Activated CD4-positive, alpha-beta T cell treated with anti-CD3 and anti-CD28 coated beads, Interleukin-10, Interleukin-2, amounts not matched to agents 100 ng/mL and 50 ng/mL, durations not matched to agents 16 hours and 8 hours (primary cell): Measurements from ENCODE around the gene HTRA3.
"Not testable (repeated sequence)": the region's sequence is repeated elsewhere in the genome, so short reads cannot be mapped to it uniquely, and the experiment has no call there.

Source experiments
- DNase-seq: peaks from one replicate; pipeline ENCODE4 v3.0.0-alpha.2; 2020

The HTRA3 gene

DNA sequence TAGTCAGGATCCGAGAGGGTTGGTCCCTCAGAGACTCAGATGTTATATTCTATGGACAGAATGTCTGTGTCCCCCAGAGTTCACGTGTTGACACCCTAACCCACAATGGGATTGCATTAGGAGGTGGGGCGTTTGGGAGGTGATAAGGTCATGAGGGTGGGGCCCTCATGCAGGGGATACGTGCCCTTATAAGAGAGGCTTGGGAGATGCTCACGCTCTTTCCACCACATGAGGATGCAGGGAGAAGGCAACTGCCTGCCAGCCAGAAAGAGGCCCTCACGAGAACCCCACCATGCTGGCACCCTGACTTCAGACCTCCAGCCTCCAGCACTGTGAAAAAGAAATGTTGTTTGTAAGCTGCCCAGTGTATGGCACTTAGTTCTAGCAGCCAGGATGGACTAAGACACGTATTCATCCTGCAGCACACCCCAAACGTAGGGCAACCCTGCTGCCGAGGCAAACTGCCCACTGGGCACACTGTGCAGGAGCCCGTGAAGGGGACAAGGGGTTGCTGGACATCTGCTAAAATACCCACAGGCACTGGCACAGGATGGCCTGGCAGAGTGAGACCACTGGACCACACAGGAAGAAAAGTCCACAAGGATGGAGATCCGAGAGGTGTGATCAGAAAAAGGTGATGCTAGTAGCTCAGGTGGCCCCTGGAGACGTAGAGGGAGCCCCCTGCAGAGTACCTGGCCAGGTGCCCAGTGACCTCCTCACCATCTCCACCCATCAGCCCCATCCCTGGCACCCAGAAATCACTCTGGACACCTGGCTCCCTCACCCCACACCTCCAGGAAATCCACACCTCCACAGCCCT, 62.7 kb downstream of the HTRA3 start:
- DNase-seq: no peak

DNA sequence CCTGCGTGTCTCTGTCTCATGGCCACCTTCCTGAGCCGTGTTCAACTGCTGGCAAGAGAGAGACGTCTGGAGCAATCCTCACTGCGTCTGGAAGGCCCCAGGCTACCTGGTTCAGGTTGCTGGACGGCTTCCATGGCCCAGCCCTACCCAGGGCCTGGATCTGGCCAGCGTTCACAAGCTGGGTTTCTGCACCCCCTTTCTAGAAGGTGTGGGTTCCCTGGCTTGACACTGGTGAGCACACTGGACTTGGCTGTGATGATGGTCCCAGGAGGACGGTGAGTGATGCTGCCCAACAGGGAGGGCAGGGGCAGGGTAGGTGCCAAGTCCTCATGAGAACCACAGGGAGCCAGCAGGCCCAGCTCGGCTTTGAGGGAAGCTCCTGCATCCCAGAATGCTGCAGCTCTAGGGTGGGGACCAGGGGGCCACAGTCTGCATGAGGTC, 63.4 kb downstream of the HTRA3 start:
- no peak for DNase-seq

- DNase-seq: no peak
These were observed 64.3 kb downstream of the HTRA3 start for GRCh38 chr4:8333726-8334460.

DNA sequence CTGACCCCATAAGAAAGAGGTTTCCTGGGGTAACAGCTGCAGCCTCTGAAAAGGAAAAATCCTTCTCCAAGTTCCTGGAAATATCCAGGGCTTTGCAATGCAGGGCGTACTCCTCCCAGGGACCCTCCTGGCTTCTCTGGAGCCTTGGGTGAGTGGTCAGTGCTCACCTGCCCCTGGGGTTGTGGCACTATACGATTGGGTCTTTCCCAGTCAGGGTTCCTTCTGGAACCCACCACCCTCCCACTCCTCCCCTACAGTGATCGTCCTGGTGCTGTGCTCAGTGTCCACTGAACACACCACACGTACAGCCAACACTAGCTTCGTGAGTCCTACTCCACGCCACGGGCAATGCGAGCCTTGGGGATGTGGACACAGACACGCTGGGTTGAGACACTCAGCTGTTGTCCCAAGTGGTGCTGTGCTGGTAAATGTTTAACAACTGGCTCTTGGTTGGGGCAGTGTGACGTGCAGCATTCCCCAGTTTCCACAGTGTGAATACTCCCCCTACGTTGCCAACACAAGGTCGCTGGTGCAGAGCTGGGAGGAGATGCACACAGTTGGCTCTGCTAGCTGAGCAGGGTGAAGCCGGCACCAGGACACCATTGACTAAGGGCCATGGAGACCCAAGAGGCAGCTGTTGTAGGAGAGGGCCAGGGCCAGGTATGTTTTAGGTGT, 65.4 kb downstream of the HTRA3 start:
- DNase-seq: no peak

- DNase-seq: no peak
These were observed 66.3 kb downstream of the HTRA3 start for GRCh38 chr4:8335848-8336247.

GRCh38 chr4:8336412-8337075, 67.0 kb downstream of the HTRA3 start:
- no peak for DNase-seq

GRCh38 chr4:8338351-8338961, 68.9 kb downstream of the HTRA3 start:
- no peak for DNase-seq

DNA sequence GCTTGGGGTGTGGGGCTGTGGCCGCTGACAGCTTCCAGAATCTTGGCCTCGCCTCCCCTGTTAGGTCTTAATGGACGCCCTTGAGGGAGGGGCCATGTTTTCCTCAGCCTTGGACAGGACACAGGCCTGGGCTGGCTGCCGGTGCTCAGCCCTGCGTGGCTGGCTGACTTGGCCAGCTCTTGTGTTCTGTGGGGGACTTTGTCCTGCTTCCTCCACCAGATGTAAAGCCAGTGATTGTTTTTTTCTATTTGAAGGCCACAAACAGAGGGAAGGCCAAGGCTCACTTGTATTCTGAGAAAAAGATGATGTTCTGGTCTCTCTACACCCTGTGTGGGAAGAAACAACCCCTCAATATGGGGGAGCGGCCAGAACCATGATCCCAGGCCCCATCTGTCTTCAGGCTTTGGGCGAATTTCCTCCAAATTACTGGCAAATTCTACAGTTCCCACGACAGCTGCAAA, 71.3 kb downstream of the HTRA3 start:
- DNase-seq: no peak

- not testable (repeated sequence) for DNase-seq
These were observed 71.7 kb downstream of the HTRA3 start for GRCh38 chr4:8341281-8341680.

DNA sequence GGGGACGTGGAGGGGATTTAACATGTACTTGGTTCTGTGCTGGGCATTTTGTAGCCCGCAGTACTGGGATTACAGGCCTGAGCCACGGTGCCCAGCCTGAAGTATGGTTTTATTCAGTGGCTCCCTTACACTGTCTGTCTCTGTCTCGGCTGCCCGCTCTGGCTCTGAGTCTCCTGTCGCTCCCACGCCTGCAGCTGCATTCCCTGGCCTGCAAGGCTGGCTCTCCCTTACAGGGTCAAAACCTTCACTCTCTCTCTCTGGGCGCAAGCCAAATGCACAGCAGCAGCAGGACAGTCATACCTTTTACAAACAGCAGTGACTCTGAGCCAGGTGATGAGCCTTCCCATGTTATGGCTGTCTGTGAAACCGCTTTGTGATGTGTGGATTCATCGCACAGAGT, 72.1 kb downstream of the HTRA3 start:
- no peak for DNase-seq

- no peak for DNase-seq
These were observed 73.2 kb downstream of the HTRA3 start for GRCh38 chr4:8342651-8343261.

- no peak for DNase-seq
These were observed 73.9 kb downstream of the HTRA3 start for GRCh38 chr4:8343262-8343966.

- DNase-seq: no peak
These were observed 74.4 kb downstream of the HTRA3 start for GRCh38 chr4:8343967-8344331.

DNA sequence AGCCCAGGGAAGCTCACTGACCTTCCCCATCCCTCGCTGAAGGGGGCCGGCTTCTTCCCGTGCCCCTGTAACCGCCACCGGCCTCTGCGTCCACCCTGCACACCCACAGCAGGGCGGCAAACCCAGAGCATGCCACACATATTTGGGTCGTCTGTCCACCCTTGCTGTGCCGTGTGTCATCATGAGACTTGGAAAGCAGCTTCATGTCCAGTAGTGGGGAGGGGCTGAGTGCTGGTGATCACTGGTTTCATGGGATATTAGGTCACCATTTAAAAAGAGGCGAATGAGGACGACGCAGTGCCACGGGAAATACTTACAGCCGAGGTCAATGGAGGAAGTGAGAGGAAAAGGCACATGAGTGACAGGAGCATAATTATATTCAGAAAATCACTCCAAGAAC, 74.8 kb downstream of the HTRA3 start:
- no peak for DNase-seq

GRCh38 chr4:8345053-8345945, 75.7 kb downstream of the HTRA3 start:
- no peak for DNase-seq

DNA sequence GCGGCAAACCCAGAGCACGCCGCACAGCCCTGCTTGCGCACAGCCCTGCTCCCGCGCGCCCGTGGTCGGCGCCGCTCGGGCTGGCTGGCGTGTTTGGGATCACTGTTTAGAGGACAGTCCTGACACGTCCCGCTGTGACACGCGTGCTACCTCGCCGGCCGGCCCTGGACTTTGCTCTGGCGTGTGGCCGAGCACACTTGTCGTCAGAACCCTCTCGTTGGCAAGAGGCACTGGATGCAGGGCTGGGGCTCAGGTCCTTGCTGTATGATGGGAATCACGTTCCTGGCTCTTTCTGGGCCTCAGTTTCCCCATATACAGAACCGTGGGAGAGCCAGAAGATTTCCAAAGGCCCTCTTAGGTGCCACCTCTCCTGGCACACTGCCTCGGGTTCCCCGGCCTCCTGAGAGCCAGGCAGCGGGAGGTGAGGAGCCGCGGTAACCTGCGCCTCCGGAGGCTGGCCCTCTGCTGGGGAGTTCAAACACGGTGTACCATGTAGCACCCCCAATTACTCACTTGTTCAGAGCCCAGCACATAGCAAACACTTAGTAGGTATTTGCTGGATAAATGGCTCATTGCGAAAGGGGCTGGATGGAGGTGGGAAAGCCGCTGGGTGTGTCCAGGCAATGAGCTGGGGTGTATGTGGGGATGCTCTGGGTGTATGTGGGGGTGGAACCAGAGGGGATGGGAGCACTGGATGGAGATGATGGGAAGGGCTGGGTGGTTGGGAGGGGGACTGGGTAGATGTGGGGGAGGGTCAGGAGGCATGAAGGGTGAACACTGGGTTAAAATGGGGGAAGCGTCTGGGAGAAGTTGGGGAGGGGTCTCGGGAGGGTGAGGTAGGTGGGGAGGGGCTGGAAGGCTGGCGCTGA, 76.6 kb downstream of the HTRA3 start:
- DNase-seq: no peak

DNA sequence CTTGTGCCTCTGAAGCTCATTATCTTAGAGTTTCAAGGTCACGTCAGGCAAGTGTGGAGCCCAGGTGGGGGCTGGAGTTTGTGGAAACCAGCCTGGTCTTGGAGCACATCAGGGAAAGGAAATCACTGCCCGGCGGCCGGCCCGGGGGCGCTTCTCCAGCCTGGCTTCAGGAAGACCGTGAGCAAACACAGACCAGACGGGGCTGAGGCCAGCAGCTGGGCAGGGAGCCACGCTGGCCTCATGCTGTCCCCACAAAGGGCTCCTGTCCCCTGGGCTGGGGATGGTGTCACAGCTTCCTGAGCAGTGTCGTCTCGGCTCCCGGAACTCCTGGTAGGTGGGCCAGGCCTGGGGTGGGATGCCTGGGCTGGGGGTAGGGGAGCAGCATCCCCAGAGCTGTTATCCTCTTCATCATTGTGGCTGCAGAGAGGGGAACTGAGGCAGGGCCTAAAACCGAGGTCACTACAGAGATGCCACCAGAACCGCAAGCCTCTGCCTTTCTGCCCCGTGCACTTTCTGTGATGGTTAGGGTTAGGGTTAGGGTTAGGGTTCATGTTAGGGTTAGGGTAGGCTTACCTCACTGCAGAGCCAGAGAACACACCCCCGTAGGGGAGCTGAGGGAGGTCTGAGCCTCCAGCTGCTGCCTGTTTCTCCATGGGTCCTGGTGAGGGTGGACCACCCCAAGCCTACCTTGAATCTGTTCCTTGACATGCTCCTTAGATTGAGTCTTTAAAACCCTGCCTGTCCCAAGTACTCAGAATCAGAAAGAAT, 77.5 kb downstream of the HTRA3 start:
- no peak for DNase-seq

GRCh38 chr4:8347660-8348059, 78.1 kb downstream of the HTRA3 start:
- no peak for DNase-seq

DNA sequence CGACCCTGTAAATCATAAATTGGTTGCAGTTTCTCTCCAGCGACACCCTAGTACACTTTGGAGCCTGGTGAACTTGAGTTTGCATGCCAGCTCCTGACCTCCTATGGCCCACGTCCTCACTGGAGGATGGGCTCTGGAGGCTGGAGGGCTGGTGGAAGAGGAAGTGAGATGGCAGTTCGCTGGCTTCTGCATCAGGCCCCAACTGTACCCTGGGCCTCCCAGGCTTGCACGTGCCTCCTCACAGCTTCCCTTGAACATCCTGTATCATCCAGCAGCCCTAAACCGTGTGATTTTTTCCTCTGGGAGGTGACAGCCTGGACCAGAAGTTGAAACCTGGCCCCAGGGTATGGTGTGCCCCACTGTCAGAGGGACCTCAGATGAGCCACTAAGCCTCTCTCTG, 78.5 kb downstream of the HTRA3 start:
- DNase-seq: no peak
